Activated CD8-positive, alpha-beta T cell treated with anti-CD3 and anti-CD28 coated beads for 36 hours (primary cell): ENCODE measurements around the gene SPATA2. TPM values are rescaled to one million over a fixed set of nuclear protein-coding genes. Genes with fewer than 3 reads are reported as not detected.

ENCODE experiments used
- ATAC-seq: fragments of 200-7000 bp; cut with Tn5 transposase; one replicate; pipeline ENCODE4 v1.10.0; 2021; ENCODE audit warnings: mild to moderate bottlenecking, moderate library complexity
- CTCF ChIA-PET: fragments of 350-600 bp; sonication (Branson Sonifier 250); formaldehyde crosslinking; loops from one replicate; lab custom pipeline; 2021; ENCODE audit warnings: antibody characterized with exemption; lab: Charles Lee
- POLR2A ChIA-PET: fragments of 350-600 bp; sonication (Branson Sonifier 250); formaldehyde crosslinking; loops from one replicate; lab custom pipeline; 2021; ENCODE audit warnings: antibody characterized with exemption; lab: Charles Lee
- DNase-seq: peaks from one replicate; pipeline ENCODE4 v3.0.0-alpha.2; 2020
- H3K27ac Mint-ChIP-seq: one replicate; pipeline ENCODE4 v1.8.0; 2021; ENCODE audit warnings: mild to moderate bottlenecking, mixed read lengths
- H3K27me3 Mint-ChIP-seq: one replicate; pipeline ENCODE4 v1.8.0; 2021; ENCODE audit warnings: mixed read lengths
- H3K36me3 Mint-ChIP-seq: one replicate; pipeline ENCODE4 v1.8.0; 2021; ENCODE audit warnings: low read depth, mixed read lengths
- H3K4me1 Mint-ChIP-seq: one replicate; pipeline ENCODE4 v1.8.0; 2021; ENCODE audit warnings: low read depth, mixed read lengths
- H3K4me3 Mint-ChIP-seq: one replicate; pipeline ENCODE4 v1.8.0; 2021; ENCODE audit warnings: mild to moderate bottlenecking, moderate library complexity, mixed read lengths
- H3K9me3 Mint-ChIP-seq: one replicate; pipeline ENCODE4 v1.8.0; 2021; ENCODE audit warnings: mixed read lengths
- CTCF ChIP-seq: fragments of 200-600 bp; IDR thresholded peaks from one replicate; pipeline ENCODE4 v1.8.0; 2022; ENCODE audit warnings: antibody characterized with exemption, mild to moderate bottlenecking
- intact Hi-C: fragments of 100-400 bp; cut with micrococcal nuclease; formaldehyde crosslinking; loops from one replicate; pipeline ENCODE4 v1.10.0; 2022
- total RNA-seq, 2 experiments: library from RNA; stranded (reverse); gene quantifications; one replicate each; pipeline ENCODE4 v1.2.3, GENCODE V29; 2021

Gene SPATA2
- total RNA-seq, 2 experiments from 2014 or later, result 6.2 to 7.4 TPM

DNA sequence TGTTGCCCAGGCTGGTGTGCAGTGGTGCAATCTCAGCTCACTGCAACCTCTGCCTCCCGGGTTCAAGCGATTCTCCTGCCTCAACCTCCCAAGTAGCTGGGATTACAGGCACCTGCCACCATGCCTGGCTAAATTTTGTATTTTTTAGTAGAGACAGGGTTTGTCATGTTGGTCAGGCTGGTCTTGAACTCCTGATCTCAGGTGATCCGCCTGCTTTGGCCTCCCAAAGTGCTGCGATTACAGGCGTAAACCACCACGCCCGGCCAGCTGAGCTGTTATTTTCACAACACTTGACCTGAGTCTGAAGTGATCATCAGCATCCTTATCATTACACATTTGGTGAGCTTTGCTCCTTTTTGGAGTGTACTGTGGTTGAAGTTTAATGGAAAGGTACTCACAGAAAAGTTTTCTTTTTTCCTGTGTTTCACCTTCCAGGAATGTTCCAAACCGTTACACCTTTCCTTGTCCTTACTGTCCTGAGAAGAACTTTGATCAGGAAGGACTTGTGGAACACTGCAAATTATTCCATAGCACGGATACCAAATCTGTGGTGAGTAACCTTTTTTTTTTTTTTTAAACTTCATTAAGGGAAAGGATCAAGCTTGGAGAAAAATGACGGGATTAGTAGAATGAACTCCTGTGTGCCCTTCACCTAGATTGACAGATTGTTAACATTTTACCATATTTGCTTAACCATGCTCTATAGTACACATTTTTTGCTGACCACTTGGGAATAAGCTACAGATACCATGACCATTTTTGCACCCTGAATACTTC lies 30.6 kb upstream of the SPATA2 start:
- intact Hi-C loops, result no loop called here
- H3K27me3 Mint-ChIP-seq, result no peaks in the 10 kb centered on the region
- H3K27ac Mint-ChIP-seq, result no peak overlapping the region
- ChIA-PET POLR2A (interaction anchor here (0.6 to 1.6 kb wide), 3 partner anchors 9 to 33 kb away, joined by 3 to 6 read pairs (median 3); partner anchors contain the start of gene RNF114), CTCF (interaction anchor here (1.1 to 1.8 kb wide), 4 partner anchors 10 to 126 kb away, joined by 3 to 6 read pairs (median 4); partner anchors contain the start of gene RNF114)
- no peak overlapping the region for H3K4me3 Mint-ChIP-seq
- H3K36me3 Mint-ChIP-seq, result peaks cover 62% of the 10 kb centered on the region
- TF ChIP-seq CTCF, result no peak
- peaks cover 16% of the 10 kb centered on the region for H3K4me1 Mint-ChIP-seq
- H3K9me3 Mint-ChIP-seq, result no peaks in the 10 kb centered on the region
- ATAC-seq (no peak), DNase-seq (no peak)

- ChIA-PET CTCF (interaction anchor here (1.4 to 1.8 kb wide), 2 partner anchors 20 to 34 kb away, joined by 4 to 6 read pairs; no protein-coding TSS in a partner anchor), POLR2A (interaction anchor here (0.6 to 0.9 kb wide), 2 partner anchors 9 to 32 kb away, joined by 3 read pairs; partner anchors contain the start of gene RNF114)
- intact Hi-C loops, result no loop called here
- H3K27ac Mint-ChIP-seq, result no peak overlapping the region
- peaks cover 13% of the 10 kb centered on the region for H3K4me1 Mint-ChIP-seq
- H3K36me3 Mint-ChIP-seq, result peaks cover 58% of the 10 kb centered on the region
- no peaks in the 10 kb centered on the region for H3K9me3 Mint-ChIP-seq
- ATAC-seq (no peak), DNase-seq (no peak)
- no peak for TF ChIP-seq CTCF
- H3K4me3 Mint-ChIP-seq, result no peak overlapping the region
- no peaks in the 10 kb centered on the region for H3K27me3 Mint-ChIP-seq
These were observed 30.0 kb upstream of the SPATA2 start for GRCh38 chr20:49945306-49945700.

DNA sequence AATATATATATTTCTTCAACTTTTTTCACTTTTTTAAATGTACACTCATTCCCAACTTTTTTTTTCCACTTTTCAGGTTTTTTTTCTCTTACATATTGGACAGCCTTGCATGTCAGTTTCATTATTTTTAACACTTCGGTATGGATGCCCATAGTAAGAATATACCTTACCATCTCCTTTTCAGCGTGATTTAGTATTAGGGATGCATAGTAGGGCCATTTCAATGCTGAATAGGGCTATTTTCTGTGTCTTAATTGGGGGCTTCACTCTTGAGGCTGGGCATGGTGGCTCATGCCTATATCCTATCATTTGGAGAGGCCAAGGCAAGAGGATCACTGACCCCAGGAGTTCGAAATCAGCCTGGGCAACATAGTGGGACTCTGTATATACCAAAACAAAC lies 27.6 kb upstream of the SPATA2 start:
- H3K4me3 Mint-ChIP-seq, result no peak overlapping the region
- TF ChIP-seq CTCF, result no peak
- POLR2A ChIA-PET, result interaction anchor here (1.1 kb wide), 1 partner anchor 11 kb away, joined by 3 read pairs; no protein-coding TSS in a partner anchor
- H3K4me1 Mint-ChIP-seq, result peaks cover 30% of the 10 kb centered on the region
- H3K27me3 Mint-ChIP-seq, result no peaks in the 10 kb centered on the region
- no peak for DNase-seq
- no peak for ATAC-seq
- intact Hi-C loops, result no loop called here
- no peak overlapping the region for H3K27ac Mint-ChIP-seq
- H3K36me3 Mint-ChIP-seq, result peaks cover 57% of the 10 kb centered on the region
- no peaks in the 10 kb centered on the region for H3K9me3 Mint-ChIP-seq
- CTCF ChIA-PET, result interaction anchor here (0.9 to 1.8 kb wide), 4 partner anchors 22 to 129 kb away, joined by 3 to 8 read pairs (median 5); no protein-coding TSS in a partner anchor

DNA sequence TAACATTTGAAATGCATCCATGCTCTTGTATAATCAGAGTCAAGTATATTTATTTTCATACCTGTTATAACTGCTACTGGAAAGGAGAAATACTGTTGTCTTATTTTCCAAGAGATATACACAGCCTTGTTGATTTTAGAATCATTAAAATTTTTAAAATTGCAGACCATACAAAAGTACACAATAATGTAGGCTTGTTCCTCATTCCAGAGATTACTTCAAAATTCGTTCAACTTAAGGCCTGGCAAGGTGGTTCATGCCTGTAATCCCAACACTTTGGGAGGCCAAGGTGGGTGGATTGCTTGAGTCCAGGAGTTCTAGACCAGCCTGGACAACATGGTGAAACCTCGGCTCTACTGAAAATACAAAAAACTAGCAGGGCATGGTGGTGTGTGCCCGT lies 27.0 kb upstream of the SPATA2 start:
- ChIA-PET POLR2A (no interaction called here), CTCF (interaction anchor here (1.3 to 1.8 kb wide), 3 partner anchors 23 to 37 kb away, joined by 3 to 8 read pairs (median 3); no protein-coding TSS in a partner anchor)
- H3K27me3 Mint-ChIP-seq, result no peaks in the 10 kb centered on the region
- peaks cover 36% of the 10 kb centered on the region for H3K4me1 Mint-ChIP-seq
- no peak for ATAC-seq
- H3K9me3 Mint-ChIP-seq, result no peaks in the 10 kb centered on the region
- TF ChIP-seq CTCF, result no peak
- H3K27ac Mint-ChIP-seq, result no peak overlapping the region
- intact Hi-C loops, result no loop called here
- no peak overlapping the region for H3K4me3 Mint-ChIP-seq
- DNase-seq, result no peak
- peaks cover 54% of the 10 kb centered on the region for H3K36me3 Mint-ChIP-seq

GRCh38 chr20:49941456-49941855 lies 26.1 kb upstream of the SPATA2 start:
- no peak for ATAC-seq
- intact Hi-C loops, result no loop called here
- Mint-ChIP-seq H3K27ac (no peak overlapping the region), H3K4me1 (peaks cover 36% of the 10 kb centered on the region), H3K9me3 (no peaks in the 10 kb centered on the region), H3K4me3 (no peak overlapping the region), H3K36me3 (peaks cover 53% of the 10 kb centered on the region), H3K27me3 (no peaks in the 10 kb centered on the region)
- DNase-seq, result no peak
- POLR2A ChIA-PET, result interaction anchor here (0.6 to 1.4 kb wide), 2 partner anchors 37 to 526 kb away, joined by 3 read pairs; no protein-coding TSS in a partner anchor
- CTCF ChIA-PET, result interaction anchor here (1.1 to 1.4 kb wide), 2 partner anchors 23 to 38 kb away, joined by 3 read pairs; no protein-coding TSS in a partner anchor
- TF ChIP-seq CTCF, result no peak
